Thoracic aorta (tissue), 2 donors: ENCODE measurements around the gene SLU7. TPM values are rescaled to one million over a fixed set of nuclear protein-coding genes. Genes with fewer than 3 reads are reported as not detected.

ENCODE experiments used
- ATAC-seq: fragments of 150-250 bp; one replicate; pipeline ENCODE4 v1.8.0; 2017; ENCODE audit warnings: low read depth; ENCODE audit not compliant: insufficient number of reproducible peaks, low FRiP score
- DNase-seq: peaks from one replicate; pipeline ENCODE4 v3.0.0-alpha.2; 2020; ENCODE audit warnings: low spot score
- H3K27ac ChIP-seq, 2 donors: fragments of 200-600 bp; sonication (generic); 1 replicate in 1 of 2; 2 replicates in 1 of 2; pipeline ENCODE4 v1.5.1; 2016; ENCODE audit warnings: mild to moderate bottlenecking in 2 of 2, moderate library complexity in 2 of 2
- H3K27me3 ChIP-seq: fragments of 200-600 bp; sonication (generic); replicated peaks from 2 replicates; pipeline ENCODE4 v1.6.0; 2016; ENCODE audit warnings: mild to moderate bottlenecking; ENCODE audit not compliant: insufficient read depth
- H3K36me3 ChIP-seq: fragments of 200-600 bp; sonication (generic); one replicate; pipeline ENCODE4 v1.5.1; 2016
- H3K4me1 ChIP-seq, 2 donors: fragments of 200-600 bp; sonication (generic); 1 replicate in 1 of 2; 2 replicates in 1 of 2; pipeline versions ENCODE4 v1.5.1 to v1.6.0; 2016; ENCODE audit warnings: low read depth in 2 of 2, mild to moderate bottlenecking in 1 of 2; ENCODE audit not compliant: control insufficient read depth in 1 of 2
- H3K4me3 ChIP-seq: fragments of 200-600 bp; sonication (generic); 2 replicates; pipeline ENCODE4 v1.5.1; 2016; ENCODE audit warnings: mild to moderate bottlenecking
- H3K9me3 ChIP-seq: fragments of 200-600 bp; sonication (generic); 2 replicates; pipeline ENCODE4 v1.5.1; 2016
- CTCF ChIP-seq: fragments of 200-600 bp; sonication (generic); IDR thresholded peaks from one replicate; pipeline ENCODE4 v1.5.1; 2019; ENCODE audit warnings: antibody characterized with exemption
- total RNA-seq, 2 donors: library from RNA; depleted of rRNA; stranded (reverse); fragments of >200 nt; gene quantifications; one replicate each; pipeline versions ENCODE4 v1.1.0 to v1.2.3, GENCODE V29; 2016

The SLU7 gene
- total RNA-seq, 2 donors from 2014 or later = 62.8 to 63.5 TPM

GRCh38 chr5:160382346-160382745 lies 36.5 kb downstream of the SLU7 start:
- Histone ChIP-seq H3K4me1 (peaks cover 0 to 7% of the 10 kb centered on the region in 2 donors), H3K36me3 (no peaks in the 10 kb centered on the region), H3K4me3 (no peak overlapping the region), H3K27ac (no peak overlapping the region), H3K9me3 (peaks cover 5% of the 10 kb centered on the region), H3K27me3 (no peaks in the 10 kb centered on the region)
- no peak for DNase-seq
- no peak for TF ChIP-seq CTCF
- ATAC-seq = no peak

- no peak for TF ChIP-seq CTCF
- DNase-seq (no peak), ATAC-seq (no peak)
- H3K27me3 ChIP-seq = no peaks in the 10 kb centered on the region
- H3K27ac ChIP-seq = no peak overlapping the region
- no peaks in the 10 kb centered on the region for H3K9me3 ChIP-seq
- no peak overlapping the region for H3K4me3 ChIP-seq
- H3K36me3 ChIP-seq = no peaks in the 10 kb centered on the region
- H3K4me1 ChIP-seq = peaks cover 0 to 16% of the 10 kb centered on the region in 2 donors
Observed at GRCh38 chr5:160380041-160380440, 38.8 kb downstream of the SLU7 start.

- H3K36me3 ChIP-seq = no peaks in the 10 kb centered on the region
- H3K4me3 ChIP-seq = no peak overlapping the region
- TF ChIP-seq CTCF = no peak
- DNase-seq = no peak
- peaks cover 0 to 16% of the 10 kb centered on the region in 2 donors for H3K4me1 ChIP-seq
- H3K9me3 ChIP-seq = no peaks in the 10 kb centered on the region
- H3K27me3 ChIP-seq = no peaks in the 10 kb centered on the region
- H3K27ac ChIP-seq = no peak overlapping the region
- no peak for ATAC-seq
Observed at GRCh38 chr5:160379511-160379910, 39.4 kb downstream of the SLU7 start.

GRCh38 chr5:160378330-160378729 lies 40.6 kb downstream of the SLU7 start:
- Histone ChIP-seq H3K9me3 (no peaks in the 10 kb centered on the region), H3K27ac (no peak overlapping the region), H3K4me1 (peaks cover 0 to 16% of the 10 kb centered on the region in 2 donors), H3K27me3 (no peaks in the 10 kb centered on the region), H3K36me3 (no peaks in the 10 kb centered on the region), H3K4me3 (no peak overlapping the region)
- DNase-seq (no peak), ATAC-seq (no peak)
- TF ChIP-seq CTCF = no peak

GRCh38 chr5:160377651-160378050 lies 41.2 kb downstream of the SLU7 start:
- H3K27ac ChIP-seq = no peak overlapping the region
- TF ChIP-seq CTCF = no peak
- ATAC-seq (no peak), DNase-seq (no peak)
- no peaks in the 10 kb centered on the region for H3K27me3 ChIP-seq
- no peaks in the 10 kb centered on the region for H3K36me3 ChIP-seq
- H3K9me3 ChIP-seq = no peaks in the 10 kb centered on the region
- H3K4me3 ChIP-seq = no peak overlapping the region
- H3K4me1 ChIP-seq = peaks cover 0 to 16% of the 10 kb centered on the region in 2 donors
